Endodermal cell (in vitro differentiated cells): Measurements from ENCODE around the gene FAM163A. TPM values are rescaled to one million over a fixed set of nuclear protein-coding genes. Genes with fewer than 3 reads are reported as not detected.

Experiments used
- DNase-seq: peaks from one replicate; pipeline ENCODE4 v3.0.0-alpha.2; 2017
- H3K27ac ChIP-seq: 2 replicates; pipeline ENCODE4 v1.5.1; 2013; ENCODE audit warnings: mild to moderate bottlenecking, low read depth, low read length, moderate library complexity
- H3K27me3 ChIP-seq: 2 replicates; pipeline ENCODE4 v1.6.1; 2013; ENCODE audit warnings: mild to moderate bottlenecking, low read length, moderate library complexity; ENCODE audit not compliant: insufficient read depth, control insufficient read depth, poor library complexity, severe bottlenecking
- H3K36me3 ChIP-seq: 2 replicates; pipeline ENCODE4 v1.7.0; 2013; ENCODE audit warnings: mild to moderate bottlenecking, low read length, moderate library complexity; ENCODE audit not compliant: control insufficient read depth, insufficient read depth
- H3K4me1 ChIP-seq: one replicate; pipeline ENCODE4 v1.7.0; 2013; ENCODE audit warnings: low read length; ENCODE audit not compliant: control insufficient read depth, insufficient read depth
- H3K4me3 ChIP-seq: 2 replicates; pipeline ENCODE4 v1.5.1; 2013; ENCODE audit warnings: mild to moderate bottlenecking, low read length, moderate library complexity
- H3K9ac ChIP-seq: 2 replicates; pipeline ENCODE4 v1.6.1; 2013; ENCODE audit warnings: mild to moderate bottlenecking, low read length, moderate library complexity; ENCODE audit not compliant: poor library complexity, severe bottlenecking; ENCODE audit errors: extremely low read depth
- H3K9me3 ChIP-seq: 2 replicates; pipeline ENCODE4 v1.6.1; 2013; ENCODE audit warnings: mild to moderate bottlenecking, low read length, moderate library complexity; ENCODE audit not compliant: control insufficient read depth
- H3K27ac Mint-ChIP-seq: 2 replicates; pipeline ENCODE4 v1.8.0; 2020; ENCODE audit warnings: mixed read lengths
- H3K27me3 Mint-ChIP-seq: 2 replicates; pipeline ENCODE4 v1.8.0; 2021; ENCODE audit warnings: mild to moderate bottlenecking, mixed read lengths; ENCODE audit not compliant: insufficient read depth
- H3K36me3 Mint-ChIP-seq: 2 replicates; pipeline ENCODE4 v1.8.0; 2020; ENCODE audit warnings: low read depth, mixed read lengths
- H3K4me1 Mint-ChIP-seq: 2 replicates; pipeline ENCODE4 v1.8.0; 2020; ENCODE audit warnings: mixed read lengths
- H3K4me3 Mint-ChIP-seq: 2 replicates; pipeline ENCODE4 v1.8.0; 2020; ENCODE audit warnings: mild to moderate bottlenecking, moderate library complexity, mixed read lengths
- H3K9me3 Mint-ChIP-seq: 2 replicates; pipeline ENCODE4 v1.8.0; 2020; ENCODE audit warnings: mild to moderate bottlenecking, mixed read lengths
- CTCF ChIP-seq: fragments of 200-600 bp; sonication (generic); conservative IDR thresholded peaks from 2 replicates; pipeline ENCODE4 v1.5.0; 2021; ENCODE audit warnings: antibody characterized with exemption, mild to moderate bottlenecking
- WGBS, 2 experiments: methylation state at CpG; one replicate each; pipeline versions ENCODE4 v1.1.5 to v1.1.7; 2013; ENCODE audit warnings: missing lambda C conversion rate in 2 of 2, mixed read lengths in 1 of 2; ENCODE audit not compliant: insufficient coverage in 1 of 2, insufficient read length in 1 of 2; 5-methylcytosine and 5-hydroxymethylcytosine counted together
- total RNA-seq, 2 donors: library from RNA; stranded (reverse); fragmentation: NEBNext Ultra II Directional in 1 of 2; extraction: Animal tissue kit (Norgen Biotek cat#: 25700) in 1 of 2; gene quantifications; 2 replicates in 1 of 2; 3 replicates in 1 of 2; pipeline ENCODE4 v1.2.1, GENCODE V29; 2021

Gene FAM163A
- total RNA-seq, 2 donors from 2014 or later = not detected

GRCh38 chr1:179817056-179817455 lies 74.0 kb downstream of the FAM163A start:
- H3K27me3 ChIP-seq = peaks cover 12% of the 10 kb centered on the region
- H3K9ac ChIP-seq = no peak overlapping the region
- H3K36me3 ChIP-seq = no peaks in the 10 kb centered on the region
- DNase-seq = no peak
- Mint-ChIP-seq H3K4me1 (peaks cover 23% of the 10 kb centered on the region), H3K36me3 (no peaks in the 10 kb centered on the region), H3K4me3 (no peak overlapping the region), H3K27ac (no peak overlapping the region), H3K27me3 (peaks cover 49% of the 10 kb centered on the region), H3K9me3 (no peaks in the 10 kb centered on the region)
- no peak overlapping the region for H3K4me3 ChIP-seq
- no peaks in the 10 kb centered on the region for H3K9me3 ChIP-seq
- TF ChIP-seq CTCF = no peak
- no peaks in the 10 kb centered on the region for H3K4me1 ChIP-seq
- no peak overlapping the region for H3K27ac ChIP-seq
- WGBS, 2 experiments = 94 to 97% methylated on average over 6 to 8 of the region's 8 CpGs

- no peak for DNase-seq
- Histone ChIP-seq H3K4me1 (no peaks in the 10 kb centered on the region), H3K9ac (no peak overlapping the region), H3K4me3 (no peak overlapping the region), H3K27me3 (peaks cover 8% of the 10 kb centered on the region), H3K36me3 (no peaks in the 10 kb centered on the region), H3K27ac (no peak overlapping the region), H3K9me3 (no peaks in the 10 kb centered on the region)
- Mint-ChIP-seq H3K27me3 (peaks cover 43% of the 10 kb centered on the region), H3K27ac (no peak overlapping the region), H3K4me1 (peaks cover 23% of the 10 kb centered on the region), H3K36me3 (no peaks in the 10 kb centered on the region), H3K4me3 (no peak overlapping the region), H3K9me3 (no peaks in the 10 kb centered on the region)
- no peak for TF ChIP-seq CTCF
- 50 to 91% methylated on average over 1 to 8 of the region's 8 CpGs for WGBS, 2 experiments
These were observed 74.7 kb downstream of the FAM163A start for GRCh38 chr1:179817789-179818188.

GRCh38 chr1:179818260-179818659 lies 75.2 kb downstream of the FAM163A start:
- no peaks in the 10 kb centered on the region for H3K36me3 Mint-ChIP-seq
- DNase-seq = no peak
- H3K4me1 Mint-ChIP-seq = peaks cover 23% of the 10 kb centered on the region
- Histone ChIP-seq H3K4me1 (no peaks in the 10 kb centered on the region), H3K36me3 (no peaks in the 10 kb centered on the region), H3K9ac (no peak overlapping the region), H3K27me3 (peaks cover 8% of the 10 kb centered on the region), H3K4me3 (no peak overlapping the region), H3K9me3 (no peaks in the 10 kb centered on the region), H3K27ac (no peak overlapping the region)
- no peak overlapping the region for H3K4me3 Mint-ChIP-seq
- 90 to 93% methylated on average over 6 to 7 of the region's 7 CpGs for WGBS, 2 experiments
- peaks cover 39% of the 10 kb centered on the region for H3K27me3 Mint-ChIP-seq
- no peaks in the 10 kb centered on the region for H3K9me3 Mint-ChIP-seq
- no peak overlapping the region for H3K27ac Mint-ChIP-seq
- no peak for TF ChIP-seq CTCF
